GM23248 (cell line): ENCODE data around the gene PIM3.

Experiments used
- EZH2 ChIP-seq: fragments of 200-600 bp; sonication (generic); IDR thresholded peaks from 2 replicates; pipeline ENCODE4 v1.6.1; 2018; ENCODE audit warnings: antibody characterized with exemption, mild to moderate bottlenecking; ENCODE audit not compliant: insufficient read depth, poor library complexity, severe bottlenecking
- EZH2phosphoT487 ChIP-seq: fragments of 200-600 bp; sonication (generic); IDR thresholded peaks from 2 replicates; pipeline ENCODE4 v1.6.1; 2018; ENCODE audit warnings: antibody characterized with exemption, moderate library complexity, mild to moderate bottlenecking, low read depth; ENCODE audit not compliant: insufficient read depth

DNA sequence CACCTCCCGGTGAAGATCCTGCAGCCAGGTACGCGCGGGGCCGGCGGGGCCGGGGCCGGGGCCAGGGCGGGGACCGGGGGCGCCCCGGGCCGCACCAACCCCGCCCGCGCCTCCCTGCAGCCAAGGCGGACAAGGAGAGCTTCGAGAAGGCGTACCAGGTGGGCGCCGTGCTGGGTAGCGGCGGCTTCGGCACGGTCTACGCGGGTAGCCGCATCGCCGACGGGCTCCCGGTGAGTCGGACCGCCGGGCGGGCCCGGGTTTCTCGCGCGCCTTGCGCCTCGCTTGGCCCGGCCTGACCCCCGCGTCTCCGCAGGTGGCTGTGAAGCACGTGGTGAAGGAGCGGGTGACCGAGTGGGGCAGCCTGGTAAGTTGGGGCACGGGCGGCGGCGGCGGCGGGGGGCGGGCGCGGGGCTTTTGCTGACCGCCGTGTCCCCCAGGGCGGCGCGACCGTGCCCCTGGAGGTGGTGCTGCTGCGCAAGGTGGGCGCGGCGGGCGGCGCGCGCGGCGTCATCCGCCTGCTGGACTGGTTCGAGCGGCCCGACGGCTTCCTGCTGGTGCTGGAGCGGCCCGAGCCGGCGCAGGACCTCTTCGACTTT, 531 bp downstream of the PIM3 start:
- TF ChIP-seq EZH2 (no peak), EZH2phosphoT487 (no peak)
